ENCODE results near the gene KCNG3.

GRCh38 chr2:42443718-42444399 lies 49.9 kb downstream of the KCNG3 start:
- TF ChIP-seq, protein P1, sequence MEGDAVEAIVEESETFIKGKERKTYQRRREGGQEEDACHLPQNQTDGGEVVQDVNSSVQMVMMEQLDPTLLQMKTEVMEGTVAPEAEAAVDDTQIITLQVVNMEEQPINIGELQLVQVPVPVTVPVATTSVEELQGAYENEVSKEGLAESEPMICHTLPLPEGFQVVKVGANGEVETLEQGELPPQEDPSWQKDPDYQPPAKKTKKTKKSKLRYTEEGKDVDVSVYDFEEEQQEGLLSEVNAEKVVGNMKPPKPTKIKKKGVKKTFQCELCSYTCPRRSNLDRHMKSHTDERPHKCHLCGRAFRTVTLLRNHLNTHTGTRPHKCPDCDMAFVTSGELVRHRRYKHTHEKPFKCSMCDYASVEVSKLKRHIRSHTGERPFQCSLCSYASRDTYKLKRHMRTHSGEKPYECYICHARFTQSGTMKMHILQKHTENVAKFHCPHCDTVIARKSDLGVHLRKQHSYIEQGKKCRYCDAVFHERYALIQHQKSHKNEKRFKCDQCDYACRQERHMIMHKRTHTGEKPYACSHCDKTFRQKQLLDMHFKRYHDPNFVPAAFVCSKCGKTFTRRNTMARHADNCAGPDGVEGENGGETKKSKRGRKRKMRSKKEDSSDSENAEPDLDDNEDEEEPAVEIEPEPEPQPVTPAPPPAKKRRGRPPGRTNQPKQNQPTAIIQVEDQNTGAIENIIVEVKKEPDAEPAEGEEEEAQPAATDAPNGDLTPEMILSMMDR (IDR thresholded peaks at IDR 0.05; ENCODE audit: low read depth, low read length, poor library complexity, severe bottlenecking) = no peak
- no peak for TF ChIP-seq EZH2phosphoT487 (IDR thresholded peaks at IDR 0.05; ENCODE audit: borderline replicate concordance, low read length)
